Transverse colon (tissue), 4 donors: ENCODE measurements around the gene SECISBP2. TPM values are rescaled to one million over a fixed set of nuclear protein-coding genes. Genes with fewer than 3 reads are reported as not detected.

ENCODE experiments used
- DNase-seq: peaks from one replicate; pipeline ENCODE4 v3.0.0-alpha.2; 2019
- H3K27ac ChIP-seq, 4 donors: fragments of 200-600 bp; sonication (generic); 2 replicates each; pipeline ENCODE4 v1.5.1; 2016 to 2018; ENCODE audit warnings: inconsistent platforms in 4 of 4
- H3K27me3 ChIP-seq: fragments of 200-600 bp; sonication (generic); 2 replicates; pipeline ENCODE4 v1.5.1; 2017; ENCODE audit warnings: inconsistent platforms
- H3K36me3 ChIP-seq, 4 donors: fragments of 200-600 bp; sonication (generic); 2 replicates each; pipeline ENCODE4 v1.5.1; 2017 to 2019; ENCODE audit warnings: inconsistent platforms in 4 of 4
- H3K4me1 ChIP-seq, 4 donors: fragments of 200-600 bp; sonication (generic); 2 replicates each; pipeline ENCODE4 v1.5.1; 2017 to 2020; ENCODE audit warnings: inconsistent platforms in 4 of 4
- H3K4me3 ChIP-seq, 4 donors: fragments of 200-600 bp; sonication (generic); 1 replicate in 1 of 4; 2 replicates in 3 of 4; pipeline versions ENCODE4 v1.5.1 to v1.6.1; 2017 to 2019; ENCODE audit warnings: inconsistent platforms in 4 of 4
- H3K9me3 ChIP-seq, 2 donors: fragments of 200-600 bp; sonication (generic); 2 replicates each; pipeline ENCODE4 v1.5.1; 2017 to 2019; ENCODE audit warnings: inconsistent platforms in 2 of 2
- EP300 ChIP-seq: sonication (generic); formaldehyde crosslinking; IDR thresholded peaks from one replicate; pipeline ENCODE4 v1.6.1; 2017; ENCODE audit warnings: antibody characterized with exemption, low read depth
- POLR2A ChIP-seq: fragments of 450-650 bp; IDR thresholded peaks from one replicate; pipeline ENCODE4 v1.6.1; 2016; ENCODE audit warnings: antibody characterized with exemption, mild to moderate bottlenecking, moderate library complexity
- POLR2AphosphoS5 ChIP-seq, 3 donors: sonication (generic); formaldehyde crosslinking; IDR thresholded peaks; one replicate each; pipeline ENCODE4 v1.6.1; 2016; ENCODE audit warnings: antibody characterized with exemption in 3 of 3
- WGBS, 2 donors: methylation state at CpG; one replicate each; pipeline ENCODE4 v1.1.5; 2018; ENCODE audit warnings: low coverage in 1 of 2; 5-methylcytosine and 5-hydroxymethylcytosine counted together
- in situ Hi-C, 4 donors: fragments of 200-750 bp; cut with MboI; loops; one replicate each; pipeline versions ENCODE4 v1.15.0 to v1.15.1; 2017; ENCODE audit warnings: low sequenced_read_pairs in 3 of 4, low pct_ligation_motif_present in 1 of 4, low pct_unique_long_range_greater_than_20kb in 1 of 4
- intact Hi-C: fragments of 100-400 bp; cut with DNase I; formaldehyde crosslinking; loops from one replicate; pipeline ENCODE4 v1.15.1; 2023; ENCODE audit warnings: low total_unique reads
- total RNA-seq, 4 donors: library from RNA; depleted of rRNA; stranded (reverse); fragments of >200 nt; gene quantifications; one replicate each; pipeline ENCODE4 v1.1.0, GENCODE V29; 2016
- TF ChIP-seq, protein P1 (sequence below), 5 experiments: fragments of 200-600 bp in 3 of 5; fragments of 450-650 bp in 2 of 5; sonication (generic) in 3 of 5; IDR thresholded peaks; 1 replicate in 2 of 5; 2 replicates in 3 of 5; pipeline ENCODE4 v1.5.1; 2016 to 2017; ENCODE audit warnings: antibody characterized with exemption in 5 of 5, inconsistent platforms in 3 of 5, mild to moderate bottlenecking in 2 of 5, moderate library complexity in 1 of 5

SECISBP2 gene
- total RNA-seq, 4 donors from 2014 or later: 46.8 to 127 (median 69.6) TPM

DNA sequence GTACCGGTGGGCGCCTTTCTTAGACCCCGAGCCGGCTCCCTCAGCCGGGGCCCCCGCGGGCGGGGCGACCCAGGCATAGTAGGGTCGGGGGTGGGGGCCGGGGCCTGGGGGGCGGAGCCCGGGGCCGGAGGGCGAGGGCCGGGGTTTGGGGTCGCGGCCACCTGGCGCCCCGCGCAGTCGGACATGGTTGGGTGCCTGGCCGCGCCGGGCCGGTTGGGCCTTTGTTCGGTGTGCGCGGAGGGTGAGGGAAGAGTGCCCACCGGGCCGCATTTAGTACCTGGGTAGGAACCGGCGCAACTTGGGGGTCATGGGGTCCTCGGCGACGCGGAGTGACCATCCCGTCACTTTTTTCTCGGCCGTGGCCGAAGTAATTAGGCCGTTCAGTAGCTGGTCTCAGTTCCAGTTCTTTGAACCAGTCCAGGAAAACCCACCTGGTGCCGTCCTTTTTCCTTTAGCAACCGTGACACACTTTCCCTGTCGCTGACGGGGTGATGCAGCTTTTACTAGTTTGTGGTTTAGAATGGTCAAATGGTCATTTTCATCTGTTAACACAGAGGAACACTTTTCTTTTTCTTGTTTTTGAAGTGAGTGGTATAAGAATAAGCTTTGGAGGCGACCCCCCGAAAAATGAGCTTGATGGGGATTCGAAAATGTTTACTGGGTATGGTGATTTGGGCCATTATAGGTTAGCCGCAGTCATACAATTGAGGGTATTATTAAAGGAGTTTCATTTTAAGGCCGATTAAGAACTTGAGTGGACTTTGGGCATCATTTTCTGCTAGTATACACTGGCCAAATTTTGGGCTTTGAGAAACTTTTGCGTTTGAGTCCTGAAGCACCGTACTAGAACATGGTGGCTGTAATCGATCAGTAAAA, 6.7 kb upstream of the SECISBP2 start:
- TF ChIP-seq EP300 (no peak), POLR2AphosphoS5 (IDR thresholded peaks at IDR 0.05) (no peak), POLR2A (no peak)
- TF ChIP-seq, protein P1, sequence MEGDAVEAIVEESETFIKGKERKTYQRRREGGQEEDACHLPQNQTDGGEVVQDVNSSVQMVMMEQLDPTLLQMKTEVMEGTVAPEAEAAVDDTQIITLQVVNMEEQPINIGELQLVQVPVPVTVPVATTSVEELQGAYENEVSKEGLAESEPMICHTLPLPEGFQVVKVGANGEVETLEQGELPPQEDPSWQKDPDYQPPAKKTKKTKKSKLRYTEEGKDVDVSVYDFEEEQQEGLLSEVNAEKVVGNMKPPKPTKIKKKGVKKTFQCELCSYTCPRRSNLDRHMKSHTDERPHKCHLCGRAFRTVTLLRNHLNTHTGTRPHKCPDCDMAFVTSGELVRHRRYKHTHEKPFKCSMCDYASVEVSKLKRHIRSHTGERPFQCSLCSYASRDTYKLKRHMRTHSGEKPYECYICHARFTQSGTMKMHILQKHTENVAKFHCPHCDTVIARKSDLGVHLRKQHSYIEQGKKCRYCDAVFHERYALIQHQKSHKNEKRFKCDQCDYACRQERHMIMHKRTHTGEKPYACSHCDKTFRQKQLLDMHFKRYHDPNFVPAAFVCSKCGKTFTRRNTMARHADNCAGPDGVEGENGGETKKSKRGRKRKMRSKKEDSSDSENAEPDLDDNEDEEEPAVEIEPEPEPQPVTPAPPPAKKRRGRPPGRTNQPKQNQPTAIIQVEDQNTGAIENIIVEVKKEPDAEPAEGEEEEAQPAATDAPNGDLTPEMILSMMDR (IDR thresholded peaks at IDR 0.05): no peak
- intact Hi-C loops (no loop called here), in situ Hi-C loops (no loop called here)

DNA sequence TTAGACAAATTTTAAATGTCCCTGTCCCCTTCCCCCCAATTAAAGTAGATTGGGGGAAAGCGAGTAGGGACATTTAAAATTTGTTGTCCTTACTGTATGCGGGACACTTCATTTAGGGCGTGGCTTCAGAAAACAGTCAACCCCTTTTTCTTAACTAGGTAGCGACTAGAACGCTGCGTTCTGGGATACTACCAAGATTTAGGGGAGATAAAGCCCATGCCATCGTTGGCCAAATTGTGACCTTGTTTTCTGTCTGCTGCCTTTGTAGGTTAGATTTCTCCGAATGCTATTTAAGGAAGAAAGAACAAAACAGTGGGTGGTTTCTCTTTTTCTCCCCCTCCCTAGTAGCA, 6.1 kb upstream of the SECISBP2 start:
- H3K27ac ChIP-seq: peak overlapping the region; percentile 84 to 100 (median 94)
- H3K27me3 ChIP-seq: no peaks in the 10 kb centered on the region
- WGBS, 2 donors: 1 to 3% methylated on average over 5 to 8 of the region's 8 CpGs
- peaks cover 9 to 33% (median 19%) of the 10 kb centered on the region in 4 donors for H3K4me1 ChIP-seq
- DNase-seq: no peak
- in situ Hi-C loops: no loop called here
- H3K9me3 ChIP-seq: no peaks in the 10 kb centered on the region
- intact Hi-C loops: no loop called here
- TF ChIP-seq, protein P1 (IDR thresholded peaks at IDR 0.05): no peak
- TF ChIP-seq POLR2A: no peak
- TF ChIP-seq EP300: no peak
- no peak for TF ChIP-seq POLR2AphosphoS5 (IDR thresholded peaks at IDR 0.05)
- no peaks in the 10 kb centered on the region for H3K36me3 ChIP-seq
- H3K4me3 ChIP-seq: peak overlapping the region in 3 of 4 donors; percentile 82 to 92 (median 86)

More for the DNA sequence above, 6.7 kb upstream of the SECISBP2 start:
- Histone ChIP-seq H3K9me3 (no peaks in the 10 kb centered on the region), H3K36me3 (no peaks in the 10 kb centered on the region), H3K4me3 (peak overlapping the region; percentile 66 to 92 (median 84)), H3K27me3 (no peaks in the 10 kb centered on the region), H3K4me1 (peaks cover 9 to 33% (median 19%) of the 10 kb centered on the region in 4 donors), H3K27ac (peak overlapping the region; percentile 84 to 100 (median 94))
- DNase-seq: peak; percentile 21
- WGBS, 2 donors: 0% methylated on average over 9 to 48 of the region's 54 CpGs

DNA sequence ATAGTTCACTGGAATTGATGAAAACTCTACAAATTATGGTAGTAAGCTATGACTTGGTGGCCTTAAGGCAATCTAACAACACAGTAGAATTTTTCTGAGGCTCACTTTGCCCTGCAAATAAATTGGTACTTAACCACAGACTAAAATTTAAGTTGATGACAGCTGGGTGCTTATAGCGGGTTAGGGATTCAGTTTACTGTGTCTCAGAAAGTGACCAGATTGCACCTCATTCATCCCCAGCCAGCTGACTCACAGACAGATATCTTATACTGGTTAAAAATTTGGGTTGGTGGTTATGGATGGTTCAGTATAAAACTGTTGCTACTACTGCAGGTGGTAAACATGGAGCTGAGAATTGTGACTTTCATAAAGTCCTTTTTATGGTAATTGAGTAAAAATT, 4.5 kb upstream of the SECISBP2 start:
- DNase-seq: no peak
- H3K27ac ChIP-seq: peak overlapping the region in 1 of 4 donors; percentile 27
- intact Hi-C loops (no loop called here), in situ Hi-C loops (no loop called here)
- peaks cover 16 to 42% (median 28%) of the 10 kb centered on the region in 4 donors for H3K4me1 ChIP-seq
- no peaks in the 10 kb centered on the region for H3K36me3 ChIP-seq
- TF ChIP-seq POLR2AphosphoS5 (IDR thresholded peaks at IDR 0.05) (no peak), EP300 (no peak)
- 83% methylated on average over 1 of the region's 1 CpG; no CpG with 5 or more reads in 1 of the 2 donors for WGBS, 2 donors
- H3K27me3 ChIP-seq: no peaks in the 10 kb centered on the region
- H3K4me3 ChIP-seq: no peak overlapping the region
- H3K9me3 ChIP-seq: no peaks in the 10 kb centered on the region

DNA sequence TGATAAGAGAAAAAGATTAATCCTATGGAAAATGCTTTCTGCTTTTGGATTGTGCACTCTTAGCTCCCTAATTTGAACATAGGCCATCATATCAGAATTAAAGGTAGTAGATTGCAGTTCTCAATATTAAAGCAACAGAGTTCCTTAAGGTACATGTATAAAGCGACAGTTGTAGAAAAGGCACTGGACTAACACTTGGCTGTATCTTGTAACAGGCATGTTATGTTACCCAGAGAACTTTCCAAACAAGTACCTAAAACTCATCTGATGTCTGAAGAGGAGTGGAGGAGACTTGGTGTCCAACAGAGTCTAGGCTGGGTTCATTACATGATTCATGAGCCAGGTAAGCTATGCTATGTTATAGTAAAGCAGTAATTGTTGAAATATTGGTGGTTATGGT, 3.3 kb upstream of the SECISBP2 start:
- no peaks in the 10 kb centered on the region for H3K27me3 ChIP-seq
- WGBS, 2 donors: 92 to 100% methylated on average over 1 of the region's 1 CpG
- H3K36me3 ChIP-seq: no peaks in the 10 kb centered on the region
- intact Hi-C loops (no loop called here), in situ Hi-C loops (no loop called here)
- peaks cover 18 to 42% (median 31%) of the 10 kb centered on the region in 4 donors for H3K4me1 ChIP-seq
- TF ChIP-seq POLR2AphosphoS5 (IDR thresholded peaks at IDR 0.05): no peak
- H3K27ac ChIP-seq: no peak overlapping the region
- no peak for DNase-seq
- no peak overlapping the region for H3K4me3 ChIP-seq
- H3K9me3 ChIP-seq: no peaks in the 10 kb centered on the region

DNA sequence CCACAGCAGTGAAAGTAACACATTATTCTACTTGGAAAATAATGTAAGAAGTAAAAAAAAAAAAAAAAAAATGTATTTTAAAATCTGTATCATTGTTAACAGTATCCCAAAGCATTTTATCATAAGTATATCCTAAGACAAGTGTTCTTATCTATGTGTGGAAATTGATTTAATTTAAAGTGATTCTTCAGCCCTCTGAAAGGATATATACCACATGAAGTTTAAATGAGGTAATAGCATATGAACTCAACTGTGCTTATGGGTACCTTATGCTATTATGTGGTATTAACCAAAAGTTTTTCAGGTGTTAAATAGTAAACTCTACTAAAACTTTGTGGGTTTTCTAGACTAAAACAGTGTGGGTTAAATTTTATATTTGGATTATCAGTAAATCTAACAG, 2.8 kb upstream of the SECISBP2 start:
- peaks cover 20 to 46% (median 32%) of the 10 kb centered on the region in 4 donors for H3K4me1 ChIP-seq
- TF ChIP-seq POLR2A (no peak), EP300 (no peak), POLR2AphosphoS5 (IDR thresholded peaks at IDR 0.05) (no peak)
- TF ChIP-seq, protein P1 (IDR thresholded peaks at IDR 0.05): no peak
- no peak for DNase-seq
- H3K4me3 ChIP-seq: no peak overlapping the region
- no peaks in the 10 kb centered on the region for H3K27me3 ChIP-seq
- intact Hi-C loops: no loop called here
- H3K9me3 ChIP-seq: no peaks in the 10 kb centered on the region
- no peak overlapping the region for H3K27ac ChIP-seq
- no peaks in the 10 kb centered on the region for H3K36me3 ChIP-seq
- in situ Hi-C loops: no loop called here
